Measurements from ENCODE around the gene DMD.
"Not testable (repeated sequence)": the region's sequence is repeated elsewhere in the genome, so short reads cannot be mapped to it uniquely, and the experiment has no call there.

The DMD gene

GRCh38 chrX:32448945-32449344, 762.4 kb downstream of the DMD start:
- DNase-seq, result no peak

- no peak for DNase-seq
Observed at GRCh38 chrX:32448320-32448719, 763.0 kb downstream of the DMD start.

GRCh38 chrX:32447640-32448039, 763.7 kb downstream of the DMD start:
- DNase-seq, result no peak

GRCh38 chrX:32443841-32444240, 767.5 kb downstream of the DMD start:
- no peak for DNase-seq

GRCh38 chrX:32421266-32421665, 790.1 kb downstream of the DMD start:
- DNase-seq, result no peak

- DNase-seq, result no peak
Observed at GRCh38 chrX:32408389-32408788, 803.0 kb downstream of the DMD start.

GRCh38 chrX:32397562-32398216, 813.7 kb downstream of the DMD start:
- no peak for DNase-seq

- no peak for DNase-seq
Observed at GRCh38 chrX:32395878-32396277, 815.5 kb downstream of the DMD start.

GRCh38 chrX:32392655-32393054, 818.7 kb downstream of the DMD start:
- no peak for DNase-seq

GRCh38 chrX:32370456-32371205, 840.7 kb downstream of the DMD start:
- no peak for DNase-seq

GRCh38 chrX:32293962-32294700, 917.2 kb downstream of the DMD start:
- DNase-seq, result no peak

- DNase-seq, result no peak
Observed at GRCh38 chrX:32289356-32289755, 922.0 kb downstream of the DMD start.

GRCh38 chrX:32281853-32282252, 929.5 kb downstream of the DMD start:
- DNase-seq, result no peak

- no peak for DNase-seq
Observed at GRCh38 chrX:32280921-32281320, 930.4 kb downstream of the DMD start.

- DNase-seq, result no peak
Observed at GRCh38 chrX:32280489-32280888, 930.9 kb downstream of the DMD start.

- DNase-seq, result no peak
Observed at GRCh38 chrX:32276153-32276552, 935.2 kb downstream of the DMD start.

- no peak for DNase-seq
Observed at GRCh38 chrX:32269866-32270265, 941.5 kb downstream of the DMD start.

- DNase-seq, result no peak
Observed at GRCh38 chrX:32268207-32268606, 943.1 kb downstream of the DMD start.

- no peak for DNase-seq
Observed at GRCh38 chrX:32267796-32268195, 943.6 kb downstream of the DMD start.

GRCh38 chrX:32246675-32247074, 964.7 kb downstream of the DMD start:
- not testable (repeated sequence) for DNase-seq

- DNase-seq, result no peak
Observed at GRCh38 chrX:32195611-32196010, 1015.7 kb downstream of the DMD start.

- DNase-seq, result no peak
Observed at GRCh38 chrX:32191316-32191715, 1020.0 kb downstream of the DMD start.

GRCh38 chrX:32185160-32185559, 1026.2 kb downstream of the DMD start:
- DNase-seq, result no peak

- no peak for DNase-seq
Observed at GRCh38 chrX:32183066-32183465, 1028.3 kb downstream of the DMD start.

Measured in EL (cell line).